ENCODE measurements around the gene IL15. TPM values are rescaled to one million over a fixed set of nuclear protein-coding genes. Genes with fewer than 3 reads are reported as not detected.
"Not testable (repeated sequence)": the region's sequence is repeated elsewhere in the genome, so short reads cannot be mapped to it uniquely, and the experiment has no call there.

Gene IL15
- polyA plus RNA-seq, 10 donors, result 2.1 to 14.8 (median 7.2) TPM

GRCh38 chr4:141697116-141697515 is 60.7 kb downstream of the IL15 start:
- no peak for DNase-seq

- DNase-seq, result peak; percentile 51 to 63 (median 54)
Measured at GRCh38 chr4:141702472-141703182, 66.2 kb downstream of the IL15 start.

GRCh38 chr4:141703497-141703896 is 67.1 kb downstream of the IL15 start:
- no peak for DNase-seq

GRCh38 chr4:141705048-141705746 is 68.8 kb downstream of the IL15 start:
- DNase-seq, result no peak

GRCh38 chr4:141705747-141706377 is 69.5 kb downstream of the IL15 start:
- no peak for DNase-seq

- no peak for DNase-seq
Measured at GRCh38 chr4:141706445-141706844, 70.1 kb downstream of the IL15 start.

- DNase-seq, result peak in 1 of 3 donors; percentile 22
Measured at GRCh38 chr4:141711211-141711610, 74.8 kb downstream of the IL15 start.

- DNase-seq, result no peak
Measured at GRCh38 chr4:141713185-141713584, 76.8 kb downstream of the IL15 start.

- DNase-seq, result peak in 1 of 3 donors; percentile 29
Measured at GRCh38 chr4:141713771-141714445, 77.5 kb downstream of the IL15 start.

- DNase-seq, result no peak
Measured at GRCh38 chr4:141719585-141719984, 83.2 kb downstream of the IL15 start.

GRCh38 chr4:141721174-141721573 is 84.8 kb downstream of the IL15 start:
- no peak for DNase-seq

- no peak for DNase-seq
Measured at GRCh38 chr4:141724646-141725045, 88.3 kb downstream of the IL15 start.

GRCh38 chr4:141727420-141727819 is 91.0 kb downstream of the IL15 start:
- DNase-seq, result no peak

GRCh38 chr4:141730805-141731204 is 94.4 kb downstream of the IL15 start:
- no peak for DNase-seq

GRCh38 chr4:141731481-141731880 is 95.1 kb downstream of the IL15 start:
- DNase-seq, result no peak

GRCh38 chr4:141739636-141740035 is 103.3 kb downstream of the IL15 start:
- no peak for DNase-seq

- DNase-seq, result no peak
Measured at GRCh38 chr4:141746026-141746425, 109.6 kb downstream of the IL15 start.

- DNase-seq, result not testable (repeated sequence)
Measured at GRCh38 chr4:141751806-141752205, 115.4 kb downstream of the IL15 start.

GRCh38 chr4:141757287-141757686 is 120.9 kb downstream of the IL15 start:
- no peak for DNase-seq

GRCh38 chr4:141759796-141760425 is 123.5 kb downstream of the IL15 start:
- no peak for DNase-seq

GRCh38 chr4:141761926-141762325 is 125.5 kb downstream of the IL15 start:
- DNase-seq, result no peak

GRCh38 chr4:141763374-141763773 is 127.0 kb downstream of the IL15 start:
- no peak for DNase-seq
